Heart left ventricle (tissue), 16 donors: ENCODE results near the gene KCNN2. TPM values are rescaled to one million over a fixed set of nuclear protein-coding genes. Genes with fewer than 3 reads are reported as not detected.

Experiments used
- ATAC-seq, 4 donors: fragments of 200-7000 bp; cut with Tn5 transposase; one replicate each; pipeline ENCODE4 v1.9.1; 2020 to 2022; ENCODE audit warnings: moderate library complexity in 4 of 4, mild to moderate bottlenecking in 3 of 4, moderate number of reproducible peaks in 1 of 4
- DNase-seq, 5 donors: peaks; one replicate each; pipeline ENCODE4 v3.0.0-alpha.2; 2020
- H3K27ac ChIP-seq, 12 donors: fragments of 200-600 bp; sonication (generic) in 4 of 12; one replicate each; pipeline versions ENCODE4 v1.5.0 to v1.8.0; 2016 to 2022; ENCODE audit warnings: mild to moderate bottlenecking in 2 of 12
- H3K27me3 ChIP-seq, 9 donors: fragments of 200-600 bp; sonication (generic) in 2 of 9; one replicate each; pipeline versions ENCODE4 v1.5.1 to v1.8.0; 2016 to 2022; ENCODE audit warnings: mild to moderate bottlenecking in 3 of 9
- H3K36me3 ChIP-seq, 9 donors: fragments of 200-600 bp; sonication (generic) in 2 of 9; one replicate each; pipeline versions ENCODE4 v1.5.0 to v1.8.0; 2018 to 2022; ENCODE audit warnings: mild to moderate bottlenecking in 2 of 9
- H3K4me1 ChIP-seq, 12 donors: fragments of 200-600 bp; sonication (generic) in 4 of 12; one replicate each; pipeline versions ENCODE4 v1.5.0 to v1.8.0; 2016 to 2022; ENCODE audit warnings: mild to moderate bottlenecking in 3 of 12
- H3K4me3 ChIP-seq, 12 donors: fragments of 200-600 bp; sonication (generic) in 4 of 12; one replicate each; pipeline versions ENCODE4 v1.5.0 to v1.8.0; 2017 to 2022; ENCODE audit warnings: mild to moderate bottlenecking in 9 of 12, moderate library complexity in 4 of 12
- H3K9me3 ChIP-seq, 12 donors: fragments of 200-600 bp; sonication (generic) in 4 of 12; one replicate each; pipeline versions ENCODE4 v1.5.0 to v1.8.0; 2016 to 2022; ENCODE audit warnings: mild to moderate bottlenecking in 1 of 12
- POLR2A ChIP-seq, 2 donors: fragments of 450-650 bp; IDR thresholded peaks; one replicate each; pipeline ENCODE4 v1.6.1; 2017; ENCODE audit warnings: antibody characterized with exemption in 2 of 2, mild to moderate bottlenecking in 2 of 2, moderate library complexity in 2 of 2
- WGBS, 4 donors: extraction: QIAGEN DNeasy Blood & Tissue Kit in 2 of 4; methylation state at CpG; one replicate each; pipeline versions ENCODE4 v1.1.5 to v1.1.7; 2013 to 2018; 5-methylcytosine and 5-hydroxymethylcytosine counted together
- intact Hi-C, 10 donors: fragments of 100-400 bp; cut with DNase I; formaldehyde crosslinking; loops; one replicate each; pipeline versions ENCODE4 v1.11.1 to v1.14.2; 2022
- polyA plus RNA-seq, 2 donors: library from polyadenylated mRNA; stranded (reverse); fragments of 200-250 nt; gene quantifications; one replicate each; pipeline ENCODE4 v1.2.3, GENCODE V29; 2013
- total RNA-seq, 9 donors: library from RNA; depleted of rRNA in 2 of 9; stranded (reverse); fragments of >200 nt in 2 of 9; fragmentation: NEBNext Ultra II Directional in 3 of 9; extraction: Animal tissue kit (Norgen Biotek cat#: 25700) in 3 of 9; gene quantifications; one replicate each; pipeline versions ENCODE4 v1.1.0 to v1.2.4, GENCODE V29; 2016 to 2023
- TF ChIP-seq, protein P1 (sequence below), 12 donors: fragments of 200-600 bp; sonication (generic) in 4 of 12; IDR thresholded peaks; one replicate each; pipeline versions ENCODE4 v1.5.0 to v1.8.0; 2018 to 2022; ENCODE audit warnings: antibody characterized with exemption in 12 of 12, mild to moderate bottlenecking in 5 of 12
- donor health status: ischemic (EF 13 %, LVEDD 7.1; RV severe dilation, severe dysfunction).
- donor health status: healthy with polysubstance abuse.
- donor health status: DM: no; HTN: yes; CAD: no.
- donor health status: DM: no; HTN: no; CAD: no.
- donor health status: ischemic (EF 25% LVEDD 6.9; RV normal size, moderate dysfunction).
- donor health status: ischemic (EF 25% LVEDD 5.7; RV mildly dilated, moderate dysfunction).
- donor health status: healthy.
- donor health status: DM: yes; HTN: yes; CAD: no.
- donor health status: ischemic (EF 35%, LVEDD 5.7; RV mildly dilated, moderate dysfunction).
- donor health status: nonischemic (EF 11% LVEDD 7.7; RV severe dilation, severe dysfunction).
- donor health status: DM: yes; HTN: yes; CAD: no.
- donor health status: PGD.
- donor health status: ischemic (EF 29% LVEDD 5.4; RV normal size, mild dysfunction).
- donor health status: nonischemic (EF 23%, LVEDD 6.1; RV moderate dilation, normal function).

The KCNN2 gene
- total and polyA plus RNA-seq, 11 donors = 1.2 to 11.6 (median 6.7) TPM

DNA sequence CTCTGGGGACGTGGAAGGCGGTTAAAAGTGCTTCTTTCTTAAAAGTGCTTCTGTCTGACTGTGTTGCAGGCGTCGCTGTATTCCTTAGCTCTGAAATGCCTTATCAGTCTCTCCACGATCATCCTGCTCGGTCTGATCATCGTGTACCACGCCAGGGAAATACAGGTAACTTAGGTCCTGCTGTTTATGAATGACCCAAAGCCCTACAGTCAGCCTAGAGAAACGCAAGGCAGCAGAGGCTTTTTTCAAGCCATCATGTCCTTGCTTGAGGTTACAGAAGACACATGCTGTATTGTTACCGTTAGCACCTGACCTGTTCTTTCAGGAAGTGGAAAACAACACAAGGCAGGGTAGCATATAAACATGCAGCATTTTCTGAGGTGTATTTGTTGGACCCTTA lies 2.0 kb downstream of the KCNN2 start:
- Histone ChIP-seq H3K27ac (no peak overlapping the region), H3K27me3 (peaks cover 0 to 59% (median 16%) of the 10 kb centered on the region in 9 donors), H3K36me3 (no peaks in the 10 kb centered on the region), H3K4me1 (peaks cover 0 to 38% (median 15%) of the 10 kb centered on the region in 12 donors), H3K4me3 (peak overlapping the region in 10 of 12 donors; percentile 51 to 95 (median 72)), H3K9me3 (no peaks in the 10 kb centered on the region)
- DNase-seq (no peak), ATAC-seq (no peak)
- no peak for TF ChIP-seq POLR2A (IDR thresholded peaks at IDR 0.05)
- TF ChIP-seq, protein P1, sequence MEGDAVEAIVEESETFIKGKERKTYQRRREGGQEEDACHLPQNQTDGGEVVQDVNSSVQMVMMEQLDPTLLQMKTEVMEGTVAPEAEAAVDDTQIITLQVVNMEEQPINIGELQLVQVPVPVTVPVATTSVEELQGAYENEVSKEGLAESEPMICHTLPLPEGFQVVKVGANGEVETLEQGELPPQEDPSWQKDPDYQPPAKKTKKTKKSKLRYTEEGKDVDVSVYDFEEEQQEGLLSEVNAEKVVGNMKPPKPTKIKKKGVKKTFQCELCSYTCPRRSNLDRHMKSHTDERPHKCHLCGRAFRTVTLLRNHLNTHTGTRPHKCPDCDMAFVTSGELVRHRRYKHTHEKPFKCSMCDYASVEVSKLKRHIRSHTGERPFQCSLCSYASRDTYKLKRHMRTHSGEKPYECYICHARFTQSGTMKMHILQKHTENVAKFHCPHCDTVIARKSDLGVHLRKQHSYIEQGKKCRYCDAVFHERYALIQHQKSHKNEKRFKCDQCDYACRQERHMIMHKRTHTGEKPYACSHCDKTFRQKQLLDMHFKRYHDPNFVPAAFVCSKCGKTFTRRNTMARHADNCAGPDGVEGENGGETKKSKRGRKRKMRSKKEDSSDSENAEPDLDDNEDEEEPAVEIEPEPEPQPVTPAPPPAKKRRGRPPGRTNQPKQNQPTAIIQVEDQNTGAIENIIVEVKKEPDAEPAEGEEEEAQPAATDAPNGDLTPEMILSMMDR (IDR thresholded peaks at IDR 0.05) = no peak
- intact Hi-C loops = loop anchor here in 6 of 10 donors (2.0 to 10.0 kb wide), 5 partner anchors 81 to 262 kb away; no protein-coding TSS in a partner anchor
- WGBS, 4 donors = 17 to 26% (median 20%) methylated on average over 10 of the region's 10 CpGs

DNA sequence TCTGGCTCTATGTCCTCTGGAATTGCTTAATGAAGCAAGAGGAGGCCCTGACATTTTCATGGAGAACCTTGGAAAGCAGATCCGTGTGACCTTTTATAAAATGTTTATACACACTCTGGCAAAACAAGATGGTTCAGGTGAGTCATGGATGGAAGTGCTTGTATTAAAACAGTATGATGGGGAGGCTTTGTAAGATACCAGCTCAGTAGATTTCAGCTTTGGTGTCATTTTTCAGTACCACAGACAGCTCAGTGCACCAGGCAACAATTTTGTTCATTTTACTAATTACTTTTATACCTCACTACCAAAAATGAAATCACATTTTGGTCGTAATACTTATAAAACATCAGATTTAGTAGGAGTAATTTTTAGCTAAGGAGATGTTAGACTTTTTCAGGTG lies 5.2 kb downstream of the KCNN2 start:
- ATAC-seq (no peak), DNase-seq (no peak)
- intact Hi-C loops = loop anchor here in 1 of 10 donors (10.0 kb wide), 1 partner anchor 78 kb away; no protein-coding TSS in a partner anchor
- H3K36me3 ChIP-seq = no peaks in the 10 kb centered on the region
- H3K4me3 ChIP-seq = no peak overlapping the region
- WGBS, 4 donors = 62 to 80% (median 74%) methylated on average over 2 of the region's 2 CpGs
- H3K27ac ChIP-seq = no peak overlapping the region
- TF ChIP-seq, protein P1 (IDR thresholded peaks at IDR 0.05) = no peak
- no peak for TF ChIP-seq POLR2A (IDR thresholded peaks at IDR 0.05)
- peaks cover 0 to 30% (median 4%) of the 10 kb centered on the region in 9 donors for H3K27me3 ChIP-seq
- H3K4me1 ChIP-seq = peaks cover 0 to 21% (median 9%) of the 10 kb centered on the region in 12 donors
- no peaks in the 10 kb centered on the region for H3K9me3 ChIP-seq

DNA sequence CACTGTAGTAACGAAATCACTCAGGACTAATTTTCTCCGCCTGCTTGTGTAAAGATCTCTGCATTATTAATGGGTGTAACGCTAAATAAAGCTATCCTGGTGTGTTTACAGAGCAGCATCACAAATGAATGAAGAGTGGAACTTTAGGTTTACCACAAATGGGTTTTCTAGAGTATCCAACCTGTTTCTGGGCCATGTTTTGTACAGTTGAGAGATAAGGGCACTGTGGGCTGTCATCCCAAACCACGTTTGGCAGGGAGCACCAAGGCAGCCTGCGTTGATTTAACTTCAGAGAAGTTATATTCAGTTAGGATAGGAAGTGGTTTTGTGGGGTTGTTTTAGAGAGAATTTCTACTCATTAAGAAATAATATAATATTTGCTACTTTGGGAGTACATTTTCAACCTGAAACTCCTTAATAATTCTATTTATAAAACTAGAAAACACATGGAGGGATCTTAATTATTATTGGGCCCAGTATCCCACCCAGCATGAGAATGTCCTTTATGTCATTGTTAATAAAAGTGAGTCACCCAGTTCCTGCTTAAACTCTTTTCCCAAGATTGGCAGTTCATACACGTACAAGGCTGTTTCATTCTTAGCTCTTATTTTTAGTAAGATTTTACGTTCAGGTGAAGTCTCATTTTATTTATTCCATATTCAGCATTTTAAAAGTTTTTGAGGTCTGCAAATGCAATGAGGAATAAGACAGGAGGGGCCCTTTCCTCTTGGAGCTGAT lies 8.0 kb downstream of the KCNN2 start:
- intact Hi-C loops = loop anchor here in 1 of 10 donors (10.0 kb wide), 1 partner anchor 75 kb away; no protein-coding TSS in a partner anchor
- H3K27ac ChIP-seq = peak overlapping the region in 2 of 12 donors; percentile 31 to 47

More for the DNA sequence above, 8.0 kb downstream of the KCNN2 start:
- H3K36me3 ChIP-seq = no peaks in the 10 kb centered on the region
- DNase-seq (no peak), ATAC-seq (no peak)
- TF ChIP-seq, protein P1 (IDR thresholded peaks at IDR 0.05) = no peak
- no peak for TF ChIP-seq POLR2A (IDR thresholded peaks at IDR 0.05)
- peaks cover 0 to 9% (median 0%) of the 10 kb centered on the region in 12 donors for H3K4me1 ChIP-seq
- no peaks in the 10 kb centered on the region for H3K9me3 ChIP-seq
- H3K4me3 ChIP-seq = no peak overlapping the region
- H3K27me3 ChIP-seq = peaks cover 0 to 4% (median 0%) of the 10 kb centered on the region in 9 donors
- WGBS, 4 donors = 58 to 66% (median 62%) methylated on average over 7 of the region's 7 CpGs
